SK-N-SH (cell line): ENCODE data around the gene PRX. TPM values are rescaled to one million over a fixed set of nuclear protein-coding genes. Genes with fewer than 3 reads are reported as not detected.
"Not testable (repeated sequence)": the region's sequence is repeated elsewhere in the genome, so short reads cannot be mapped to it uniquely, and the experiment has no call there.

Source experiments
- CTCF ChIA-PET: fragments of 300-600, 350-600 bp; formaldehyde crosslinking; extraction: SDS; loops from one replicate; lab custom pipeline; 2021; lab: Yijun Ruan, JAX
- POLR2A ChIA-PET: fragments of 350-600 bp; sonication (Branson Sonifier 250); formaldehyde crosslinking; extraction: SDS; loops from one replicate; lab custom pipeline; 2020; ENCODE audit warnings: antibody characterized with exemption, inconsistent platforms; lab: Yijun Ruan, JAX
- DNase-seq: peaks from one replicate; pipeline ENCODE4 v3.0.0; 2012
- H2AFZ ChIP-seq: fragments of 200-600 bp; sonication (generic); 2 replicates; pipeline ENCODE4 v1.8.1; 2016; ENCODE audit warnings: antibody characterized with exemption, mild to moderate bottlenecking, low read depth
- H3F3A ChIP-seq: fragments of 200-600 bp; sonication (generic); replicated peaks from 2 replicates; pipeline ENCODE3; 2016; ENCODE audit warnings: antibody characterized with exemption, mild to moderate bottlenecking; ENCODE audit not compliant: insufficient read depth
- H3K27ac ChIP-seq, 2 experiments: fragments of 200-500 bp in 1 of 2; fragments of 200-600 bp in 1 of 2; sonication (Bioruptor generic) in 1 of 2; sonication (generic), shearing (Covaris generic) in 1 of 2; 2 replicates each; pipeline versions ENCODE4 v1.5.1 to v1.6.1; 2014 to 2016; ENCODE audit warnings: low read depth in 2 of 2, inconsistent platforms in 1 of 2, low read length in 1 of 2, mild to moderate bottlenecking in 1 of 2, mixed read lengths in 1 of 2
- H3K27me3 ChIP-seq: fragments of 200-600 bp; sonication (generic), shearing (Covaris generic); 2 replicates; pipeline ENCODE4 v1.6.1; 2016; ENCODE audit warnings: mixed run types; ENCODE audit not compliant: insufficient read depth
- H3K36me3 ChIP-seq, 2 experiments: fragments of 200-500 bp in 1 of 2; fragments of 200-600 bp in 1 of 2; sonication (Bioruptor generic) in 1 of 2; sonication (generic) in 1 of 2; replicated peaks in 1 of 2; 2 replicates each; pipeline versions ENCODE3 to v1.5.1; 2014 to 2016; ENCODE audit warnings: low read length in 1 of 2, mild to moderate bottlenecking in 1 of 2; ENCODE audit not compliant: insufficient read depth in 2 of 2, control insufficient read depth in 1 of 2
- H3K4me1 ChIP-seq, 2 experiments: fragments of 200-500 bp in 1 of 2; fragments of 200-600 bp in 1 of 2; sonication (Bioruptor generic) in 1 of 2; sonication (generic), shearing (Covaris generic) in 1 of 2; 2 replicates each; pipeline versions ENCODE4 v1.5.1 to v1.6.1; 2014 to 2016; ENCODE audit warnings: low read depth in 1 of 2, low read length in 1 of 2, mixed run types in 1 of 2; ENCODE audit not compliant: insufficient read depth in 2 of 2, control insufficient read depth in 1 of 2
- H3K4me2 ChIP-seq: fragments of 200-600 bp; sonication (generic), shearing (Covaris generic); 2 replicates; pipeline ENCODE4 v1.6.1; 2017; ENCODE audit warnings: mixed run types
- H3K4me3 ChIP-seq, 2 experiments: fragments of 200-500 bp in 1 of 2; fragments of 200-600 bp in 1 of 2; sonication (Bioruptor generic) in 1 of 2; sonication (generic), shearing (Covaris generic) in 1 of 2; 2 replicates each; pipeline versions ENCODE4 v1.5.1 to v1.8.1; 2014 to 2016; ENCODE audit warnings: low read depth in 2 of 2, inconsistent platforms in 1 of 2, low read length in 1 of 2, mild to moderate bottlenecking in 1 of 2, mixed read lengths in 1 of 2, moderate library complexity in 1 of 2
- H3K79me2 ChIP-seq: fragments of 200-600 bp; sonication (generic); 2 replicates; pipeline ENCODE4 v1.8.1; 2017; ENCODE audit warnings: mild to moderate bottlenecking; ENCODE audit not compliant: insufficient read depth
- H3K9ac ChIP-seq: fragments of 200-600 bp; sonication (generic); 2 replicates; pipeline ENCODE4 v1.6.1; 2017; ENCODE audit warnings: mixed run types
- H3K9me2 ChIP-seq: fragments of 200-600 bp; sonication (generic); 2 replicates; pipeline ENCODE4 v1.6.1; 2017; ENCODE audit warnings: mixed run types
- H3K9me3 ChIP-seq: fragments of 200-600 bp; sonication (generic); 2 replicates; pipeline ENCODE4 v1.6.1; 2017; ENCODE audit warnings: mixed run types, mild to moderate bottlenecking, moderate library complexity
- H4K20me1 ChIP-seq: fragments of 200-600 bp; sonication (generic); 2 replicates; pipeline ENCODE4 v1.6.1; 2017; ENCODE audit warnings: mild to moderate bottlenecking, mixed run types; ENCODE audit not compliant: insufficient read depth
- CHD2 ChIP-seq: fragments of 150-350 bp; IDR thresholded peaks from 2 replicates; pipeline ENCODE4 v1.6.1; 2018; ENCODE audit warnings: low read length; ENCODE audit not compliant: partially characterized antibody
- EZH2phosphoT487 ChIP-seq: fragments of 200-600 bp; sonication (generic); IDR thresholded peaks from 2 replicates; pipeline ENCODE4 v1.6.1; 2017; ENCODE audit warnings: low read depth, mixed run types, mild to moderate bottlenecking, antibody characterized with exemption, moderate library complexity, borderline replicate concordance
- FOSL2 ChIP-seq: IDR thresholded peaks from 2 replicates; pipeline ENCODE4 v1.4.0; 2012; ENCODE audit warnings: low read depth, mild to moderate bottlenecking, moderate library complexity, borderline replicate concordance
- FOXJ3 ChIP-seq: sonication (generic); formaldehyde crosslinking; IDR thresholded peaks from 2 replicates; pipeline ENCODE4 v1.5.1; 2020; ENCODE audit warnings: mild to moderate bottlenecking, missing genetic modification reagents
- FOXM1 ChIP-seq: IDR thresholded peaks from 2 replicates; pipeline ENCODE4 v1.4.0; 2012; ENCODE audit warnings: low read depth, mild to moderate bottlenecking
- MAX ChIP-seq: IDR thresholded peaks from 2 replicates; pipeline ENCODE4 v1.4.0; 2012; ENCODE audit warnings: low read depth
- MXI1 ChIP-seq: IDR thresholded peaks from 2 replicates; pipeline ENCODE4 v1.6.1; 2012; ENCODE audit warnings: mild to moderate bottlenecking, low read depth, low read length, improper control_type of control experiment
- WGBS: methylation state at CpG from one replicate; pipeline ENCODE4 v1.1.6; 2017; ENCODE audit warnings: low lambda C conversion rate; 5-methylcytosine and 5-hydroxymethylcytosine counted together
- polyA plus RNA-seq, 3 experiments: library from polyadenylated mRNA; depleted of rRNA; stranded (reverse); fragments of >200 nt; gene quantifications; 2 replicates each; pipeline ENCODE4 v1.2.3, GENCODE V29; 2012

Gene PRX
- polyA plus RNA-seq, 1 of the 3 experiments (the other 2 are of a cell fraction): 2.2 TPM

GRCh38 chr19:40371802-40372122 is 41.4 kb downstream of the PRX start (continued):
- TF ChIP-seq FOSL2 (no peak), CHD2 (no peak), EZH2phosphoT487 (no peak)

- no peaks in the 10 kb centered on the region for H3K9me2 ChIP-seq
- no peaks in the 10 kb centered on the region for H3F3A ChIP-seq
- H3K79me2 ChIP-seq: peaks cover 5% of the 10 kb centered on the region; the same call in 1 of the 2 replicates
- no peak overlapping the region for H3K27ac ChIP-seq
- H3K9ac ChIP-seq: no peak overlapping the region
- no peaks in the 10 kb centered on the region for H4K20me1 ChIP-seq
- peaks cover 0 to 8% of the 10 kb centered on the region in 2 experiments; a peak in 1 of 4 replicates for H3K4me1 ChIP-seq
- no peaks in the 10 kb centered on the region for H3K27me3 ChIP-seq
- no peak overlapping the region for H3K4me2 ChIP-seq
- H3K9me3 ChIP-seq: no peaks in the 10 kb centered on the region
- 91% methylated on average over 4 of the region's 7 CpGs for whole genome bisulfite sequencing
- no peak overlapping the region for H2AFZ ChIP-seq
- peak; percentile 10 for DNase-seq
- peaks cover 17 to 25% of the 10 kb centered on the region in 2 experiments for H3K36me3 ChIP-seq
- TF ChIP-seq FOXM1: no peak
- TF ChIP-seq, all 33 proteins: peak for 0
- CTCF ChIA-PET: interaction anchor here (0.9 to 1.5 kb wide), 2 partner anchors 50 to 66 kb away, joined by 3 to 4 read pairs; no protein-coding TSS in a partner anchor
- POLR2A ChIA-PET: interaction anchor here (0.7 kb wide), 1 partner anchor 9 kb away, joined by 4 read pairs; no protein-coding TSS in a partner anchor
- no peak overlapping the region for H3K4me3 ChIP-seq
Measured at GRCh38 chr19:40370997-40371801, 42.0 kb downstream of the PRX start.

- H3K79me2 ChIP-seq, H2AFZ ChIP-seq, H4K20me1 ChIP-seq, H3K4me3 ChIP-seq, H3K9me3 ChIP-seq, POLR2A ChIA-PET, H3K4me2 ChIP-seq, H3F3A ChIP-seq, H3K27ac ChIP-seq, H3K9ac ChIP-seq, H3K27me3 ChIP-seq, DNase-seq, H3K9me2 ChIP-seq: not testable (repeated sequence)
- Histone ChIP-seq H3K4me1 (peaks cover 0 to 11% of the 10 kb centered on the region in 2 experiments; a peak in 2 of 4 replicates), H3K36me3 (peaks cover 17 to 25% of the 10 kb centered on the region in 2 experiments)
- CTCF ChIA-PET: interaction anchor here (0.5 to 1.5 kb wide), 2 partner anchors 65 to 965 kb away, joined by 3 read pairs; no protein-coding TSS in a partner anchor
- 91% methylated on average over 3 of the region's 3 CpGs for WGBS
Measured at GRCh38 chr19:40370253-40370652, 42.9 kb downstream of the PRX start.

GRCh38 chr19:40369797-40370196 is 43.4 kb downstream of the PRX start:
- POLR2A ChIA-PET: no interaction called here
- H3F3A ChIP-seq: peaks cover 4% of the 10 kb centered on the region
- H3K9ac ChIP-seq: no peak overlapping the region
- peaks cover 0 to 14% of the 10 kb centered on the region in 2 experiments; a peak in 2 of 4 replicates for H3K4me1 ChIP-seq
- peaks cover 17 to 25% of the 10 kb centered on the region in 2 experiments for H3K36me3 ChIP-seq
- no peak overlapping the region for H2AFZ ChIP-seq
- peaks cover 9% of the 10 kb centered on the region; the same call in 1 of the 2 replicates for H3K79me2 ChIP-seq
- no peak overlapping the region for H3K27ac ChIP-seq
- no peak overlapping the region for H3K4me2 ChIP-seq
- TF ChIP-seq MAX: no peak
- TF ChIP-seq MXI1: no peak
- TF ChIP-seq FOXJ3 (CRISPR knock-in tag): no peak
- no peak overlapping the region for H3K4me3 ChIP-seq
- WGBS: 93% methylated on average over 6 of the region's 12 CpGs
- no peaks in the 10 kb centered on the region for H3K9me2 ChIP-seq
- H3K9me3 ChIP-seq: no peaks in the 10 kb centered on the region
- CTCF ChIA-PET: interaction anchor here (0.5 to 1.5 kb wide), 2 partner anchors 64 to 965 kb away, joined by 3 read pairs; no protein-coding TSS in a partner anchor
- no peaks in the 10 kb centered on the region for H4K20me1 ChIP-seq
- no peak for DNase-seq
- no peaks in the 10 kb centered on the region for H3K27me3 ChIP-seq
